NCI-H460 (cell line): Measurements from ENCODE around the gene RAB44. TPM values are rescaled to one million over a fixed set of nuclear protein-coding genes. Genes with fewer than 3 reads are reported as not detected.

ENCODE experiments used
- DNase-seq: peaks from one replicate; pipeline ENCODE4 v3.0.0-alpha.2; 2016; ENCODE audit warnings: low read depth; ENCODE audit errors: extremely low read depth
- total RNA-seq: library from RNA; depleted of rRNA; stranded (reverse); fragments of >200 nt; shearing (Covaris generic); gene quantifications from 2 replicates; pipeline ENCODE4 v1.2.3, GENCODE V29; 2014

The RAB44 gene
- total RNA-seq, 1 experiment from 2014 or later: not detected

DNA sequence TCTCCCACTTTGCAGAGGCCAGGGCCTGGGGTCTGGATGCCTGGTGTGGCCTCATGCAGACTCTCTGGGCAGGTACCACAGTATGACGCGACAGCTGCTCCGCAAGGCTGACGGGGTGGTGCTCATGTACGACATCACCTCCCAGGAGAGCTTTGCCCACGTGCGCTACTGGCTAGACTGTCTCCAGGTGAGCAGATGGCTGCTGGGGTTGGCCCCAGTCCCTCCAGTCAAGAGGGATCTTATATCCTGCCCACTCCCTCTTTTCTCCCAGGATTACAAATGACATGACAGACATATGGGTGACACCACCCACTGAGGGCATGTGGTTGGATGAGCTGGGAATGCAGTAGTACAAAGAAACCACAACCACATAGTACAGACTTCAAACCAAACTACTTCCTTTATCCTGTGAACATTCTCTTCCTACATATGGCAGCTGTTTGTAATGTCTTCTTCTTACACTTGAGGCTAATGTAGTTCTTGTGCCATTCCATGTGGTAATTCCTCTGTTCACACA, 29.9 kb downstream of the RAB44 start:
- DNase-seq: no peak

DNA sequence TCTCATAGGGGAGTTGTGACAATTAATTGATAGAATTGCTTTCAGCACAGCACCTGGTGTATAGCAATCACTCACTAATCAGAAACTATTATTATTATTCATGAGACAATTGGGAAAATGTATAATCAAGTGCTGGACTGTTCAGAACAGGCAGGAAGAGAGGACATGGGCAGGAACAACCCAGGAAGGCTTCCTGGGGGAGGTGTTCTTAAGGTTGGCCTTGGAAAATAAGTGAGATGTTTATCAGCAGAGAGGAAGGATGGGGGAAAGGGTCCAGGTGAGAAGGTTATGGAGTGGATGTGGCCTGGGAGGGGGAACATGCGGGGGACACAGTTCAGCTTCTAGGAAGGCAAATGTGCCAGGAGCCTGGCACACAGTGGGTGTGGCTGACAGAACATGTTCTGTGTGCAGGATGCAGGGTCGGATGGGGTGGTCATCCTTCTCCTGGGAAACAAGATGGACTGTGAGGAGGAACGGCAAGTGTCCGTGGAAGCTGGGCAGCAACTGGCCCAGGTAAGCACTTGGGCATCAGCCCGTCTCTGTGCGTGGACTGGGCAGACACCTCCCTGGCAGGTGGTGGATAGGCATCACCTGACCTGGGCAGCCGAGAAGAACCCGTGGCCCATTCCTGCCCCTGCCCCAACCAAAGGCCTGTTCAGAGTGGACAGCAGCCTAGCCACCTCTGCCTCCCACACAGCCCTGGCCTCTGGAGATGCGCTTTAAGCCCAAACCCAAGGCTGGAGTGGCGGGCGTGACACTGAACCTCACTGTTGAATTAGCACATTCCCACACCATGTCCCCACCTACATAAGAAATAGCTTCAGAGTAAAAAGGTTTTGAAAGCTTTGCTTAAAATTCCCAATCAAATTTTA, 30.9 kb downstream of the RAB44 start:
- no peak for DNase-seq

DNA sequence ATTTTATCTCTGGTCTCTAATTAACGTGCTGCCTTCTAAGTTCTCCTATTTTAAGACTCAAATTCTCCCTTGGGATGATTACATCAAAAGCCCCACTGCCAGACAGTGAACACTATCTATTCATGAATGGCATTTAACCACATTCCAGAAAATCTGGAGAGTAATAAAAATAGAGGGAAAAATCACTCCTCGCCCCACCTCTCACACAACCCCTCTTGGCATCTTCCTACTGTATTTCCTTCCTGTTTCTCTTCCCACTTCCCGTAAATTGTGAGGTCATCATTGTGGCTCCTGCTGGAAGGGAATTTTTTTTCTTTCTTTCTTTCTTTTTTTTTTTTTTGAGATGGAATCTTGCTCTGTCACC, 31.5 kb downstream of the RAB44 start:
- DNase-seq: no peak

DNA sequence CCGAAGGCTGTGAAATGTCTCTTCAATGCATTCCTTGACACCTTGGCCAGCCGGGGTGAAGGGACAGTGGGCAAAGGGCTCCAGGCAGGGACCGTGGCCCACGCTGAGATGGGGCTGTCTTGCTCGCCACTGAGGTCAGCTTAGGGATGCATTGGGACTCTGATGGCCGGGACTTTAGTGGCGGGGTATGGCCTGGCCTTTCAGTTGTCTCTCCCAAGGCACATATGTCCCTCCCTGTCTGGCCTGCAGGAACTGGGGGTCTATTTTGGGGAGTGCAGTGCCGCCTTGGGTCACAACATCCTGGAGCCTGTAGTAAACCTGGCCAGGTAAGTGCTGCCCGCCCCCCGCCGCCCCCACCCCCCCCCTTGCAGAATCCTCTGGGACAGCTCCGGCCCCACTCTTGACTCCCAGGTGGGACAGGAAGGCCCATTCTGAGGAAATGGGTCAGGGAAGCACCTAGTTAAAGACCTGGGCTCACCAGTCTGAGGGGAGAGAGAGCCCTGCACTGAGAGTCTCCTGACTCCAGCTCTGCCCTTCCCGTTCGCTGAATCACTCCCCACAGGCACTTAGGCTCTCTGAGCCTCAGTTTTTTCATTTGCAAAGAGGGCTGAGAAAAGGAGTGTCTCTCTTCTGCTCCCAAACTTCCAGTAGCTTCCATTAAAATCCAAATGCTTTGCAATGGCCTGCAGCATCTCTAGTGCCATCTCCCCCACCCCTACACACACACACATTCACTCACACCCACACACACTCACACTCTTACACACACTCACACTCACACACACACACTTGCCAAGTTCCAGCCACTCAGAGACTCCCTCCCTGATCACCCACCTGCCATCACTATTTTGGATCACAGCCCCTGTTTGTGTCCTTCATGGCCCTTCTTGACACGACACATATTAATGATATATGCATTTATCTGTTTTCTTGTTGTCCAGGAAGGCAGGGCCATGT, 33.1 kb downstream of the RAB44 start:
- DNase-seq: no peak

DNA sequence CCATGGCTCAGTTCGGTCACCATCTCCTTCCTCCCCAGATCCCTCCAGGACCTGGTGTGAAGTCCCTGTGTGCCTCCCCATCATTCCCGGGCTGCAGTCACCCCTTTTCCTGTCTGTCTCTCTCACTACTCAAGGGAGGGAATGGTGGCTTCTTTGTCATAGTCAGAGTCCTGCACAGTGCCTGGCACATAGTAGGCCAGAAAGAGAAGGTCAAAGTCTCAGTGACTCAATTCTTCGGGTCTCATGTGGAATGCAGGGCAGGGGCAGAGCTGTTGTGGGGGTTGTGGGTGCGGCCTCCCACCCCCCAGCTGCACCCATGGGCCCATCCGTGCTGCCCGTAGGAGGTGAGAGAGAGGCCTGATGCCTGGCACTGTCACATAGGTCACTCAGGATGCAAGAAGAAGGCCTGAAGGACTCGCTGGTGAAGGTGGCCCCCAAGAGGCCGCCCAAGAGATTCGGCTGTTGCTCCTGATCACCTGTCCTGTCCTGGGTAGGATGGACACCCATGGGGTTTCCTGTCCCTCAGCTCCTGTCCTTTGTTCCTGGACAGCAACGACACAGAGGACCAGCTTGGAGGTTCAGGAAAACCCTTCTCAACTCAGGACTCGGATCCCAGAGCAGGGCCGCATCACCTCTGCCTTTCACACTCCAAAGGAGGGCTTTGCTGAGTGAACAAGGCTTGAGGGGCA, 34.1 kb downstream of the RAB44 start:
- no peak for DNase-seq

DNA sequence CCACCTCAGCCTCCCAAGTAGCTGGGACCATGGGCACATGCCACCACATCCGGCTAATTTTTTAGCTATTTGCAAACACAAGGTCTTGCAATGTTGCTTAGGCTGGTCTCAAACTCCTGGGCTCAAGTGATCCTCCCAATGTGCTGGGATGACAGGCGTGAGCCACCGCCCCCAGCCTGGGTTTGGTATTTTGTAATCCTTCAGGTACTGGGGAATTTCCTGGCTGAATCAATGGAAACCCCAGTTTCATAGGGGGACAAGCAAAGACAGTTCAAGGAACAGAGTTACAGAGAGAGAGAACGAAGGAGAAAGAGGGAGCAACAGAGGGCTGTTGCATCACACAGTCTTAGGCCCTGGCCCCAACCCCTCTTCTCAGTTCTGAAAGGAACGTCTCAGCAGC, 35.7 kb downstream of the RAB44 start:
- DNase-seq: no peak

DNA sequence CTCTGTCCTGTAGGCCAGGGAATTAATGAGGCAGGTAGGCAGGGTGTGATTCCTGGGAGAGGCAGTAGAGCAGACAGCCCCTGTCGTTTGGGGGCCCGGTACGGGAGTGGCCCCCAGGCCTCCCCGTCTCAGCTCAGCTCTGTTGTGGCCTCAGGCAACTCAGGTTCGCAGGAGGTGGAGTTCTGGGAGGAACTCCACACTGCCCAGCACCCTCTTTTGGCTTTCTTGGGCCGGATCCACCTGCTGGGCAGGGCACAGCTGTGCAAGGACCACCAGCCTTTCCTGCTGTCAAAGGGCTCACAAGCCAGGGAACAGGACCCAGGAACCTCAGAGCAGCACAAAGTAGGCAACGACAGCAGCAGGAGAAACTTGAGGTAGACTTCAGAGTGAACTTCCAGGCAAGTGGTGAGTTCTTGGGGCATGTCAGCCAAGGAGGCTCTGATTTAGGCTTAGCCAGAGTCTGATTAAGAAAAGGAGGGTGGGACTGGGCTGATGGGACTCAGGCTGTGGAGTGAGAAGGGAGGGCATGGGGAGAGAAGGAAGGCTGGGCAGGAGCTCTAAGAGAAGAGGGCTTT, 36.9 kb downstream of the RAB44 start:
- no peak for DNase-seq

DNA sequence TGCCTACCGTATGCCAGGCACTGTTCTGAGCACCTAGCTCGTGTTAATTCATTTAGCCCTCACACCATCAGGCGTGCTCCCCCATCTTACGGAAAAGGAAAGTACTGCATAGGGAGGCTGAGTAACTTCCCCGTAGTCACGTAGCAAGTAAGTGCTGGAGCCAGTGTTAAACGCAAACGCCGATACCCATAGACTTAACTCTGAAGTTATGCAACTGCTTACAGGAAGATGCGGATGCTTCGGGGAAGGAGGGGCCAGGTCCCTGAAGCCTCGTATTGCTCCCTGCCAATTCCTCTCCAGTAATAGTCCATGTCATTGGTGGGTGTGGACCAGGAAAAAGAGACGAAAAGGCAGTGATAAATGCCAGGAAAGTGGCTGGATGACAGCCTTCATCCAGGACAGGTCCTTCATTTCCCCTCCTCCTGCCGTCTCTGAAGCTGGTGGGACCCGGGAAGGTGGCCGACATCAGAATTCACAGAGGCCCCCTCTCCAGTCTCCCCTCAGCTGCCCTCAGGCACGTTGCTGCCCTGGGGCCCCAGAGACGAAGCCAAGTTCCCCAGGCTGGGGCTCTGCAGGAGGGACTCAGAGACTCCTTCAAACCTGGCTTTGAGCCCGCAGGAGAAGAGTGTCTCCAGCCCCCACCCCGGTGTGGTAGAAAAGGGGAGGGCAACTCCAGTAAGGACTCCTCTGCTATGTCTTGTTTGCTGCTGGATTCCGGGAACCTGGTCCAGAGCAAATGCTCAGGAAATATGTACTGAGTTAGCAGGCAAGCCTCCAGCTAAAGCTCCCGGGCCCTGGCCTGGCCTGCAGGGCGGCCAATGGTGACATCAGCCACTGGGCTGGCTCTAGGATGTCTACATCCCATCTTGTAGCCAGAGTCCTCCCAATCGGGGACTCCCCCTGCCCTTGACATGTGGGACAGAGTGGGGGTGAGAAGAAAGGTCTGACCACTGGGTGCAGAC, 37.8 kb downstream of the RAB44 start:
- peak; percentile 52 for DNase-seq

DNA sequence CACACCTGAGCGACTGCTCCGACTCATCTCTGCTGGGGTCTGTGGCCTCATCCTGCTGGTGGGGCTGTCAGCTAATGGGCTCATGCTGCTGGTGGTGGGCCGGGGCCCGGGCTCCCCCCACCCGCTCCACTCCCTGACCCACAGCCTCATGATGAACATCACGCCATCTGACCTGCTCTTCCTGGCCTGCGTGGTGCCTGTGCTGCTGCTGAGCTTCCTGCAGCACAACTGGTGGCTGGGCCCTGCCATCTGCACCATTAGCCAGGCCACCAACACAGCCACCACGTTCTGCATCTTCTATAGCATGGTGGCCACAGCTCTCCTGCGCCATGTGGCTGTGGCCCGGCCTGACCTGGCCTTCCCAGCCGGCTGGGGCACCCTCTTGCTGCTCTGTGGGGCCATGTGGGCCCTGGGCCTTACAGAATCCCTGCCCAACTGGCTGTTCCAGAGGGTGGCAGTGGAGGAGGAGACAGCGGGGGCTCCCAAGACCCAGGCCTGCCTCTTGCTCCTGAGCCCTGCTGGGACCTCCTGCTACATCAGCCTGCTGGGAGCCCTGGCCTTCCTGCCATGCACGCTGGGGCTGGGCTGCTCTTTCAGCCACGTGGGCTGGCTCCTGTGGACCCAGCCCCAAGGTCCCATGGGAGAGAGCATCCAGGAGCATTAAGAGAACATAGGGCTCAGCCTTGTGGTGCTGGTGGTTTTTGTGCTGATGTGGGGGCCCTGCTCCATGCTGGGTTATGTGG, 39.6 kb downstream of the RAB44 start:
- DNase-seq: no peak

DNA sequence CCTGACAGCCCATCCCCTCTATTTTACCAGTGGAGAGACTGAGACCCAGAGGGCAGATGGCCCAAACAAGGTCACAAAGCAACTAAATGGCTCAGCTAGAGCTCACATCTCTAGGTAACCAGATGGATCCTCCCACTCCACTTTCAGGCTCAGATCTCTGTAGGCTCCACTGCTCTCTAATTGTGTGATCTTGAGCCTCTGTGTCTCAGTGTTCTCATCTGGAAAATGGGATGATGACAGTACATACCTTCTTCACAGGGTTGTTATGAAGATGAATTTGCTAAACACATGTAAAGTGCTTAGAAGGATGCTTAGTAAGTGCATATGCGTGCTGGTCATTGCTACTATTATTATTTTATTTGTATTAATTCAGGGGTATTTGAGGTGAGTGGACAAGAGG, 40.5 kb downstream of the RAB44 start:
- DNase-seq: no peak

DNA sequence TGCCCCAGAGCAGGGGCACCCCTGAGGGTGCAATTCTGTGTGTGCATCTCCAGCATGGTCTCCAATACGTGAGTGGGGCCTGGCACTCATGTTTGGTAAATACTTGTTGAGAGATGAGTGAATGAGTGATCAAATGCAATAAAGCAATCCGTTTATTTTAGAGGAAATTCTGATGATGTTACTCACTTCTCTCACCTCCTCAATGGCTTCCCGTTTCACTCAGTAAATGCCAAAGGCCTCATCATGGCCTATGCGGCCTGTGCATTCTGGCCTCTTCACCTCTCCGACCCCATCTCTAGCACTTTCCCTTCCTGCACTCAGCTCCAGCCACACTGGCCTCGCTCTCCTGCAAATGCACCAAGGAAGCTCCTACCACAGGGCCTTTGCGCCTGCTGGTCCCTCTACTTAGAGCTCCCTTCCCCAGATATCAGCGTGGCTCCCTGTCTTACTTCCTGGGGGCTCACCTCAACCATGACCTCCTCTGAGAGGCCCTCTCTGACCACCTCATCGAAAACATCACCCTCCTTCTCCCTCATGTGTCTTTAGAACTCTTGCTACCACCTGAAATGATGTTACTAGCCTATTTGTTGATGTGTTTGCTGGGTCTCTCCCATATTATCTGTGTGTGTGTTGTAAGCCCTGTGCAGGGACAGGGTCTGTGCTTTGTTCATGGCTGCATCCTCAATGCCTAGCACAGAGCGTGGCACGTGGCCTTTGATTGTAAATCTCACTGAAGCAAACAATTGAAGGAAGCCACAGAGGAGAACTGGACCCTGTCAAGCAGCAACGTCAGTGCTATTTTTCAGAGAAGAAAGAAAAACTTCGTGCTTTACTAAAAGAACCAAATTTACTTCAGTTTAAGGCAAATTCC, 42.6 kb downstream of the RAB44 start:
- peak; percentile 33 for DNase-seq

DNA sequence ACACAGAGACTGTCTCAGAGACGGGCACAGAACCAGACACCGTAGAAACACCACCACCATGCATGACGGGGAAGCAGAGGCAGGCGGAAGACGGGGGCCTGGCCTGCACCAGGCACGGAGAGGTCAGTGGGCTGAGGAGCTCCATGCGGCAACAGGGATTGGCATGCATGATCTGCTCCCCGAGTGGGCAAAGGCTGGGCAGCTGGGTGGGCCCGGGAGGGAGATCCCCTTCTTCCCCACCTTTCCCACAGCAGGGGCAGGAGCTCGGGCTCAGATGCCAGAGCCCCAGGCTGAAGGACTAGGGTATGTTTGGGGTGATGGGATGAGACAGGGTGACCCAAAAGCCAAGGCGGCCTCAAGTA, 43.2 kb downstream of the RAB44 start:
- no peak for DNase-seq

DNA sequence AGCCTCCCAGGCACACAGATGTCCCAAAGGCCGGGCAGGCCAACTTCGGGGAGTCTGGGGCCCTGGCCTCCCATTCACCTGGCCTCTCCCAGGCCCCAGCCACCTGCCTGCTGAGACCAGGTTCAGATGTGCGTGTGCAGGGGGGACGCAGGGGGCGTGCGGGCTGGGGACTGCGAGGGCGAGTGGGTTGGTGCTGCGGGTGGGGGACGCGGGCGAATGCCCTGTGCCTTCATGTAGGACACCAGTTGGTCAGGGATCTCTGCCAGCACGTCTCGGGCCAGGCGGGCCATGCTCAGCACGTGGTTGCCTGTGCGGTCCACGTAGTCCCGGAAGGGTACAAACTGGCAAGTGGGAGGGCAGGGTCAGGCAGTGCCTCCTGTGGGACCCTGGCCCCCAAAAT, 44.5 kb downstream of the RAB44 start:
- no peak for DNase-seq

DNA sequence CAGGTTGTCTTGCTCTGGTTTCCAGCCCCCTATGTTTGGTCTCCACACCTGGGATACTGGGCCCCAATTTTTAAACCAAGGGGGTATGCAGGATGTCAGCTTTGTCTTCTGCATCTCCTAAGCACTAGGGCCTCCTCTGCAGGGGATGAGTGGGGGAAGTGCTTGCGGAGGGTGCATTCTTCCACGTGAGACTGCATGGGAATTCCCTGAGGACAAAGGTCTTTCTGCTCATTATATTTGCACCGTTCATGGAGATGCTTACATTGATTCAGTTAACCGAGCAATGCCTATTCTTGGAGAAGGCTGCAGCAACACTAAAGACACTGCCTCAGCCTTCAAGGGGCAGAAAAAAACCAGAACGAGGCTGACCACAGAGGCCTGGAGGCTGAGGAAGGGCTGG, 45.4 kb downstream of the RAB44 start:
- no peak for DNase-seq

DNA sequence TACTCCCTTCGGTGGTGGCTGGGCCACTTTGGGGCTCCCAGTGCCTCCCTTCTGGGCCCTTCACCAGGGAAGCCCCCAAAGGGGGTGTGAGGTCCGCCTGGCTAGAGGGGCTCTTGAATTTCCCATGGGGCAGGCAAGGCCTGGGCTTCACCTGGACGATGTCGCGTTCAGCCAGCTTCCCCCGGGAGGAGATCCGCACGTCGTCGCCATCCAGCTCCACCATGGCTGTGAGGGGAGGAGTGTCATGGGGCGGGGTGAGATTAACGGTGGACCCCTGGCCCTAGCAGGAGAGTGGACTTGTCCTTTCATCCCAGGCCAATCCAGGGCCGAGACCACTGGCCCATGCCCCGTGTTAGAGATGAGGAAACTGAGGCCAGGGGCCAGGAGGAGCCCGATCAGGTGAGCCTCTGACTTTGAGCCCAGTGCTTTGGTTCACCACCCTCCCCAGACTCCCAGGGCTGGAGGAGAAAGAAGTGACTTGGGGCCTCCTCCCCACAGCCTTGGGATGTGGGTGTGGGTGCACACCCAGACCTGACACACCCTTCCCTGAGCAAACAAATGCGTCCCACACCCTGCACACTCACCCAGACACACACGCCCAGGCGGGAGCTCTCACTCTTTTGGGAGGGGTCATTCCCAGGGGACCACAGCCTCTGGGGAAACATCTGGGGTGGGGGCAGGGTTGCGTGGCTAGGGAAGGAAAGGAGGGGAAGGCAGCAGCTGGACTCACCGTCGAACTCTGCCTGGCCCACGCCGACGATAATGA, 46.1 kb downstream of the RAB44 start:
- DNase-seq: peak; percentile 68

DNA sequence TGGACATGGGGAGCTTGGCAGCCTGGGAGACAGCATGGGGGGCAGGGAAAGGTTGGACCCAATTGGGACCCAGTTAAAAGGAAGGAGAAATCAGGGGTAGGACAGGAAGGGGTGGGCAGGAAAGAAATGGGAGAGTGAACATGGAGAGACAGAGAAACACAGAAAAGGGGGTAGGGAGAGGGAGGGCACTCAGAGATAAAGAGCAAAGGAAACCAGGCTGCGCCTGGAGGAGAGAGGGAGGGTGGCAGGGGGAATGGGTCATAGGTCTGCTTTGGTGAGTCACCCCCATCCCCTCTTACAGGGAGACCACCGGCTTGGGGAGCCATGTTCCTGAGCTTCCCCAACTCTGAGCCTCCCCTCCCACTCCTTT, 46.7 kb downstream of the RAB44 start:
- DNase-seq: no peak

DNA sequence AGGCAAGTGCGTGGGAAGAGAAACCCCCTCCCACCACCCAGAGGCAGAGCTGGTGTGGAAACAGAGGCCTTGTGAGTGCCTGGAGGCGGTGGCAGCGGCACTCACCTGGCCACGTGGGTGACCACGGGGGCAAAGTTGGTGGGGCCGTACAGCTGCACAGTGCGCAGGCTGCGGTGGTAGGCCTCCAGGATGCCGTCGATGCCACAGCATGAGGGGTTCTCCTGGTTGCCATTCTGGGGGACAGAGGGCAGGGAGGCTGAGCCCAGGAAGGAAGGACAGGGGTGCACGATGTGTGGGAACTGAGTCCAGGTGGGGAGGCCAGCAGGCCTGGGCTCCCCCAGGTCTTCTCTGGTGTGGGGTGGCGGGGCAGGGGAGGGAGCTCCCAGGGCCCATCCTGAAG, 47.7 kb downstream of the RAB44 start:
- DNase-seq: no peak
